SK-MEL-5 (cell line): ENCODE measurements around the gene LACTB. TPM values are rescaled to one million over a fixed set of nuclear protein-coding genes. Genes with fewer than 3 reads are reported as not detected.

Experiments
- DNase-seq: peaks from one replicate; pipeline ENCODE4 v3.0.0-alpha.2; 2016; ENCODE audit warnings: low read depth, low spot score
- in situ Hi-C: cut with HindIII; loops from 2 replicates; pipeline ENCODE4 v1.10.0; 2016; ENCODE audit warnings: low sequenced_read_pairs, high pct_unique_total_duplicates, low pct_unique_long_range_greater_than_20kb
- total RNA-seq: library from RNA; depleted of rRNA; stranded (reverse); fragments of >200 nt; shearing (Covaris generic); gene quantifications from 2 replicates; pipeline ENCODE4 v1.2.3, GENCODE V29; 2014

LACTB gene
- total RNA-seq, 1 experiment from 2014 or later, result 16.4 TPM

DNA sequence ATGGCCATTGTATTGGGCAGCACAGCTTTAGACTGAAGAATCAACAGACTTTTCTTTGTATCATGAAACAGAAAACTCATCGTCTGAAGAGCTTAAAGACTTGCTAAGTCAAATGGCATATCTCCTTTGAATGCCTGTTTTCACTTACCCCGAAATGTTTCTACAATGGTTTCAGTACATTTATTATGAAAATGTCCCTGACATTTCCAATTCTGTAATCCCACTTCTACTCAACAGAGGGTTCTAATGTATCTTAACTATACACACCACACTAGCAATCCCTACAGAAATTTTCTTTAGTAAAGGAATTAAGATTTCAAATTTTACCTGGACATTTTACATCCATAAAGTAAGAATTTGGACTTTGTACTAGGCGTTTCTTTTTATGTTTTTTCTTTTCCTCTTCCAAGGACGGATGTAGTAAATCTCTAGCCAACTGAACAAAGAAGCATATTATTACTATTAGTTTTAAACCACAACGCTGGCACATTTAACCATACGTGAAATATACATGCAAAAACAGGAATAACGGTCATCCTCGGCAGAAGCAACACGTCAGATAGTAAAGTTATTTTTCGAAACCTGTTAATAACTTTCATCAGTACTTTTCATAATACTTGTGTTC is 34.5 kb downstream of the LACTB start:
- in situ Hi-C loops, result no loop called here
- DNase-seq, result peak; percentile 42

DNA sequence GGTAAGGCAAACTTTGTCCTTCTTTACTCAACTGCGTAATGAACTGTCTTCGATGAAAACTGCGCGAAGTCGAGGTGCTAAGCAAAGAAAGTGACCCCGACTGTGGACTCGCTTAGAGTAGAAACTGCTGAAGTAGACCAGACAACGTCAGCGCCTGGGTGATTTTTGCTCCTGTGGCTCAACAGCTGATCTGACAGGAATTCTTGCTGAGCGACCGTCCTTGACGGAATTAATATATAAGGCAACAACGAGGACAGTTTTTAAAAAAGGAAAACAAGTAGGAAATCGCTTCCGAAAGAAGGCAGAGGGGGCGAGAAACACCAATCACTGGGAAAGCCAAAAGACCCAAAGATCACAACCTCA is 35.1 kb downstream of the LACTB start:
- peak; percentile 42 for DNase-seq
- in situ Hi-C loops, result no loop called here

GRCh38 chr15:63157118-63157843 is 35.6 kb downstream of the LACTB start, which contains the start of gene RPS27L:
Gene RPS27L, minus strand, starts transcription at chr15:63157477. Its CDS starts 72 bp downstream, at chr15:63157405.
- in situ Hi-C loops, result no loop called here
- DNase-seq, result peak; percentile 95

GRCh38 chr15:63157891-63158431 is 36.3 kb downstream of the LACTB start:
- peak; percentile 80 for DNase-seq
- in situ Hi-C loops, result no loop called here

- no peak for DNase-seq
- in situ Hi-C loops, result no loop called here
These were observed 39.0 kb downstream of the LACTB start for GRCh38 chr15:63160638-63161037.

GRCh38 chr15:63163217-63163616 is 41.6 kb downstream of the LACTB start:
- in situ Hi-C loops, result no loop called here
- DNase-seq, result no peak

- no peak for DNase-seq
- in situ Hi-C loops, result no loop called here
These were observed 43.7 kb downstream of the LACTB start for GRCh38 chr15:63165166-63165859.

GRCh38 chr15:63166219-63166618 is 44.6 kb downstream of the LACTB start:
- peak; percentile 53 for DNase-seq
- in situ Hi-C loops, result no loop called here

DNA sequence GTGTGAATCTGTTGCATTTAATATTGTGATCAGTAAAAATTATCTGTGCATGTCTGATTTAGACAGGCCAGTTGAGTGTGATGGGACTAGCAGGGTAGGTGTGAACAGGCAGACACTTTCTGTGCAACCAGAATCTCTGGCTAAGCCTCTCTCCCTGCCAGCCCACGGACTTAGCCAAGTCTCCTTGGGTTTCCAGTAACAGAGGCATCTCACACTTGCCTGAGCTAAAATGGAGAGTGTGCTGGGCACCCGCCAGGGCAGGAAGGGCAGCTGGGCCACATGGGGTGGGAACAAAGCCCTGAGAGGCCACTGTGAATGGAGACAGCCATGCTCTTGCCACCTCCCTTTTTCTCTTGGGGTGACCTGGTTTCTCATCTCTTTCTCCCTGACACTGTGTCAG is 48.1 kb downstream of the LACTB start:
- in situ Hi-C loops, result no loop called here

GRCh38 chr15:63172376-63172775 is 50.7 kb downstream of the LACTB start:
- DNase-seq, result no peak
- in situ Hi-C loops, result no loop called here

More for the DNA sequence above, 48.1 kb downstream of the LACTB start:
- DNase-seq, result no peak

GRCh38 chr15:63172851-63173451 is 51.3 kb downstream of the LACTB start:
- in situ Hi-C loops, result no loop called here
- DNase-seq, result no peak

DNA sequence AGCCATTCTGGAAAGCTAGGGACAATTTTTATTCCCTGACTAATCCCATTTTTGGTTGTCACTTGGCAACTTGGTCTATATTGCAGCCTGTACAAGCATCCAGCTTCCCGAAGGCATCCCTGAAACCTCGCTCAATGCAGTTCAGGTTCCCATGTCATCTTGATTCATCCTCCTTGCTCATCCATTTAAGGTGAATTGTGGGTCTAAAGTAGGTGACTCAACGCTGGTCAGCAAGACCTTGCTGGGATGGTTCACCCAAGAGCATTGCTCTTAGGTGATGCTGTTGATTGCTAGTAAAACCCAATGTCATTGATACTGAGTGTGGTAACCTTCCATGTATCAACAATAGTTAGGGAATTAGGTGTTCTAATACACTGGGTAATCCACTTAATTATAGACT is 54.6 kb downstream of the LACTB start:
- in situ Hi-C loops, result no loop called here
- DNase-seq, result no peak

- in situ Hi-C loops, result no loop called here
- DNase-seq, result no peak
These were observed 56.4 kb downstream of the LACTB start for GRCh38 chr15:63178034-63178433.

DNA sequence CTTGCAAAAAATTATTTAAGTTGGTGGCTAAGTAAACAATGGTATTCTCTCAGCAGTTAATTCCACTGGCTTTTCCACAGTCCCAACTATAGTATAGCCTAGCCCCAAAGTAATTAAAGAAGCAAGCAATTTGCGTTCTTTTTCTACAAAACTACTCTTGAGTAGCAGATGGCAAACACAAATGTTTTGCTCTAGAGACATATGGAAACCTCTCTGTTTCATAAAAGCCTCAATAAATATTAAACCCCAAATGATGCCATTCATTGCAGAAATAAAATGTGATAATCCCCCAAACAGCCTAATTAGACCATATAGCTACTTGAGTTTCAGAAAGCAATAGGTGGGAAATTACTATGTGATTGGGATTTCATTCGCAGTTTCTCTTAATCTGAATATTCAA is 59.1 kb downstream of the LACTB start:
- DNase-seq, result no peak
- in situ Hi-C loops, result no loop called here

GRCh38 chr15:63181648-63182047 is 60.0 kb downstream of the LACTB start:
- DNase-seq, result peak; percentile 43

GRCh38 chr15:63185206-63185605 is 63.5 kb downstream of the LACTB start:
- in situ Hi-C loops, result no loop called here

More at GRCh38 chr15:63181648-63182047, 60.0 kb downstream of the LACTB start:
- in situ Hi-C loops, result no loop called here

GRCh38 chr15:63186065-63186464 is 64.4 kb downstream of the LACTB start:
- peak; percentile 86 for DNase-seq
- in situ Hi-C loops, result no loop called here

More at GRCh38 chr15:63185206-63185605, 63.5 kb downstream of the LACTB start:
- DNase-seq, result peak; percentile 93
